Effector memory CD4-positive, alpha-beta T cell (primary cell): ENCODE measurements around the gene WAS.

Experiments used
- DNase-seq, 3 donors: peaks; one replicate each; pipeline ENCODE4 v3.0.0-alpha.2; 2020
- H3K27ac ChIP-seq: 2 replicates; pipeline ENCODE4 v1.7.0; 2013; ENCODE audit warnings: mild to moderate bottlenecking, low read length, moderate library complexity; ENCODE audit not compliant: insufficient read depth, poor library complexity, severe bottlenecking
- H3K27me3 ChIP-seq: replicated peaks from 2 replicates; pipeline ENCODE4 v1.7.0; 2013; ENCODE audit warnings: mild to moderate bottlenecking, low read length; ENCODE audit not compliant: insufficient read depth, control insufficient read depth, poor library complexity, severe bottlenecking
- H3K36me3 ChIP-seq: 2 replicates; pipeline ENCODE4 v1.7.0; 2013; ENCODE audit warnings: mild to moderate bottlenecking, low read length, moderate library complexity; ENCODE audit not compliant: control insufficient read depth, insufficient read depth
- H3K4me1 ChIP-seq: 2 replicates; pipeline ENCODE4 v1.7.0; 2013; ENCODE audit warnings: low read length, mild to moderate bottlenecking; ENCODE audit not compliant: control insufficient read depth, insufficient read depth, poor library complexity, severe bottlenecking
- H3K4me3 ChIP-seq: 2 replicates; pipeline ENCODE4 v1.7.0; 2013; ENCODE audit warnings: low read length, low read depth, mild to moderate bottlenecking; ENCODE audit not compliant: insufficient read depth, poor library complexity, severe bottlenecking
- H3K9me3 ChIP-seq: 2 replicates; pipeline ENCODE4 v1.7.0; 2013; ENCODE audit warnings: mild to moderate bottlenecking, low read length, moderate library complexity; ENCODE audit not compliant: control insufficient read depth

The WAS gene

GRCh38 chrX:48705871-48706270 lies 22.3 kb downstream of the WAS start:
- H3K27me3 ChIP-seq, result no peaks in the 10 kb centered on the region
- DNase-seq, result no peak
- no peak overlapping the region for H3K27ac ChIP-seq
- no peaks in the 10 kb centered on the region for H3K9me3 ChIP-seq
- H3K4me3 ChIP-seq, result no peak overlapping the region
- H3K4me1 ChIP-seq, result peaks cover 5% of the 10 kb centered on the region
- peaks cover 20% of the 10 kb centered on the region for H3K36me3 ChIP-seq

- peaks cover 25% of the 10 kb centered on the region for H3K4me1 ChIP-seq
Observed at GRCh38 chrX:48709522-48710112, 26.0 kb downstream of the WAS start.

GRCh38 chrX:48711162-48711928 lies 27.7 kb downstream of the WAS start:
- H3K4me1 ChIP-seq, result peaks cover 41% of the 10 kb centered on the region
- H3K27ac ChIP-seq, result peak overlapping the region; percentile 42
- no peaks in the 10 kb centered on the region for H3K27me3 ChIP-seq
- no peaks in the 10 kb centered on the region for H3K9me3 ChIP-seq
- no peak overlapping the region for H3K4me3 ChIP-seq
- DNase-seq, result no peak
- H3K36me3 ChIP-seq, result peaks cover 14% of the 10 kb centered on the region

More at GRCh38 chrX:48709522-48710112, 26.0 kb downstream of the WAS start:
- H3K27ac ChIP-seq, result no peak overlapping the region
- no peak for DNase-seq
- no peaks in the 10 kb centered on the region for H3K9me3 ChIP-seq
- no peak overlapping the region for H3K4me3 ChIP-seq
- peaks cover 14% of the 10 kb centered on the region for H3K36me3 ChIP-seq
- H3K27me3 ChIP-seq, result no peaks in the 10 kb centered on the region

- Histone ChIP-seq H3K4me3 (no peak overlapping the region), H3K27me3 (no peaks in the 10 kb centered on the region), H3K36me3 (peaks cover 9% of the 10 kb centered on the region), H3K9me3 (no peaks in the 10 kb centered on the region), H3K4me1 (peaks cover 43% of the 10 kb centered on the region), H3K27ac (peak overlapping the region; percentile 42)
- DNase-seq, result no peak
Observed at GRCh38 chrX:48711929-48712505, 28.4 kb downstream of the WAS start.

- Histone ChIP-seq H3K4me1 (peaks cover 51% of the 10 kb centered on the region), H3K27ac (peak overlapping the region; percentile 42)
Observed at GRCh38 chrX:48713847-48714246, 30.2 kb downstream of the WAS start.

GRCh38 chrX:48714573-48714972 lies 31.0 kb downstream of the WAS start:
- peak overlapping the region; percentile 42 for H3K27ac ChIP-seq
- H3K27me3 ChIP-seq, result no peaks in the 10 kb centered on the region
- no peaks in the 10 kb centered on the region for H3K36me3 ChIP-seq
- peaks cover 55% of the 10 kb centered on the region for H3K4me1 ChIP-seq
- no peak for DNase-seq
- H3K9me3 ChIP-seq, result no peaks in the 10 kb centered on the region
- no peak overlapping the region for H3K4me3 ChIP-seq

More at GRCh38 chrX:48713847-48714246, 30.2 kb downstream of the WAS start:
- H3K9me3 ChIP-seq, result no peaks in the 10 kb centered on the region
- H3K27me3 ChIP-seq, result no peaks in the 10 kb centered on the region
- H3K4me3 ChIP-seq, result no peak overlapping the region
- H3K36me3 ChIP-seq, result no peaks in the 10 kb centered on the region
- DNase-seq, result no peak

- H3K27ac ChIP-seq, result peak overlapping the region; percentile 22
- no peak for DNase-seq
- H3K36me3 ChIP-seq, result no peaks in the 10 kb centered on the region
- H3K4me1 ChIP-seq, result peaks cover 59% of the 10 kb centered on the region
- no peak overlapping the region for H3K4me3 ChIP-seq
- H3K27me3 ChIP-seq, result no peaks in the 10 kb centered on the region
- no peaks in the 10 kb centered on the region for H3K9me3 ChIP-seq
Observed at GRCh38 chrX:48715072-48715471, 31.5 kb downstream of the WAS start.

GRCh38 chrX:48715876-48716502 lies 32.4 kb downstream of the WAS start:
- no peak overlapping the region for H3K4me3 ChIP-seq
- no peak for DNase-seq
- H3K27ac ChIP-seq, result peak overlapping the region; percentile 22
- no peaks in the 10 kb centered on the region for H3K9me3 ChIP-seq
- peaks cover 61% of the 10 kb centered on the region for H3K4me1 ChIP-seq
- no peaks in the 10 kb centered on the region for H3K27me3 ChIP-seq
- no peaks in the 10 kb centered on the region for H3K36me3 ChIP-seq

- Histone ChIP-seq H3K4me1 (peaks cover 41% of the 10 kb centered on the region), H3K9me3 (no peaks in the 10 kb centered on the region), H3K36me3 (no peaks in the 10 kb centered on the region), H3K27ac (peak overlapping the region; percentile 36), H3K27me3 (no peaks in the 10 kb centered on the region), H3K4me3 (no peak overlapping the region)
- DNase-seq, result no peak
Observed at GRCh38 chrX:48719958-48720357, 36.4 kb downstream of the WAS start.
